Gastroesophageal sphincter (tissue), 4 donors: ENCODE results near the gene ERBB2. TPM values are rescaled to one million over a fixed set of nuclear protein-coding genes. Genes with fewer than 3 reads are reported as not detected.

ENCODE experiments used
- ATAC-seq: fragments of 150-250 bp; one replicate; pipeline ENCODE4 v1.9.1; 2016; ENCODE audit warnings: mild to moderate bottlenecking, moderate library complexity
- H3K27ac ChIP-seq, 4 donors: fragments of 200-600 bp; sonication (generic) in 3 of 4; 1 replicate in 3 of 4; 2 replicates in 1 of 4; pipeline ENCODE4 v1.5.1; 2016 to 2019
- H3K27me3 ChIP-seq: fragments of 200-600 bp; sonication (generic); one replicate; pipeline ENCODE4 v1.5.1; 2019
- H3K36me3 ChIP-seq, 2 donors: fragments of 200-600 bp; sonication (generic); one replicate each; pipeline ENCODE4 v1.5.1; 2019; ENCODE audit warnings: control low read depth in 1 of 2
- H3K4me1 ChIP-seq, 3 donors: fragments of 200-600 bp; sonication (generic); 1 replicate in 2 of 3; 2 replicates in 1 of 3; pipeline ENCODE4 v1.5.1; 2016 to 2019; ENCODE audit warnings: control low read depth in 2 of 3
- H3K4me3 ChIP-seq, 2 donors: fragments of 200-600 bp; sonication (generic); one replicate each; pipeline ENCODE4 v1.5.1; 2019; ENCODE audit warnings: mild to moderate bottlenecking in 1 of 2, moderate library complexity in 1 of 2
- H3K9me3 ChIP-seq, 3 donors: fragments of 200-600 bp; sonication (generic); one replicate each; pipeline ENCODE4 v1.5.1; 2017 to 2019; ENCODE audit warnings: control low read depth in 2 of 3
- CTCF ChIP-seq, 4 experiments: fragments of 200-600 bp in 2 of 4; fragments of 450-650 bp in 2 of 4; sonication (generic) in 1 of 4; IDR thresholded peaks; one replicate each; pipeline ENCODE4 v1.5.1; 2017 to 2019; ENCODE audit warnings: antibody characterized with exemption in 4 of 4, mild to moderate bottlenecking in 2 of 4, moderate library complexity in 2 of 4
- EP300 ChIP-seq: sonication (generic); formaldehyde crosslinking; IDR thresholded peaks from one replicate; pipeline ENCODE4 v1.6.1; 2017; ENCODE audit warnings: antibody characterized with exemption, mild to moderate bottlenecking
- POLR2A ChIP-seq, 2 donors: fragments of 450-650 bp; IDR thresholded peaks; one replicate each; pipeline ENCODE4 v1.6.1; 2017; ENCODE audit warnings: antibody characterized with exemption in 2 of 2, mild to moderate bottlenecking in 2 of 2, moderate library complexity in 1 of 2
- POLR2AphosphoS5 ChIP-seq: sonication (generic); formaldehyde crosslinking; IDR thresholded peaks from one replicate; pipeline ENCODE4 v1.6.1; 2017; ENCODE audit warnings: antibody characterized with exemption
- WGBS, 2 donors: methylation state at CpG; one replicate each; pipeline ENCODE4 v1.1.5; 2018; ENCODE audit warnings: low coverage in 1 of 2; 5-methylcytosine and 5-hydroxymethylcytosine counted together
- total RNA-seq, 4 donors: library from RNA; depleted of rRNA; stranded (reverse); fragments of >200 nt; gene quantifications; one replicate each; pipeline ENCODE4 v1.1.0, GENCODE V29; 2016

The ERBB2 gene
- total RNA-seq, 4 donors from 2014 or later: 43.3 to 60.8 (median 48.2) TPM

GRCh38 chr17:39772987-39773934 lies 73.4 kb downstream of the ERBB2 start:
- Histone ChIP-seq H3K27me3 (peaks cover 35% of the 10 kb centered on the region), H3K27ac (no peak overlapping the region), H3K36me3 (no peaks in the 10 kb centered on the region), H3K4me3 (no peak overlapping the region), H3K9me3 (no peaks in the 10 kb centered on the region), H3K4me1 (no peaks in the 10 kb centered on the region)
- no peak for TF ChIP-seq POLR2AphosphoS5
- TF ChIP-seq CTCF (IDR thresholded peaks at IDR 0.05): no peak
- TF ChIP-seq POLR2A (IDR thresholded peaks at IDR 0.05): no peak
- no peak for TF ChIP-seq EP300
- 71 to 77% methylated on average over 3 to 5 of the region's 7 CpGs for WGBS, 2 donors
- ATAC-seq: no peak

- H3K4me1 ChIP-seq: no peaks in the 10 kb centered on the region
- no peak overlapping the region for H3K4me3 ChIP-seq
- H3K36me3 ChIP-seq: no peaks in the 10 kb centered on the region
- no peak for ATAC-seq
- no peak overlapping the region for H3K27ac ChIP-seq
- 46 to 61% methylated on average over 2 to 4 of the region's 4 CpGs for WGBS, 2 donors
- TF ChIP-seq EP300 (no peak), CTCF (IDR thresholded peaks at IDR 0.05) (no peak), POLR2A (IDR thresholded peaks at IDR 0.05) (no peak), POLR2AphosphoS5 (no peak)
- no peaks in the 10 kb centered on the region for H3K9me3 ChIP-seq
- peaks cover 42% of the 10 kb centered on the region for H3K27me3 ChIP-seq
Measured at GRCh38 chr17:39774047-39774446, 74.2 kb downstream of the ERBB2 start.

GRCh38 chr17:39775031-39775430 lies 75.2 kb downstream of the ERBB2 start:
- ATAC-seq: no peak
- Histone ChIP-seq H3K27me3 (peaks cover 52% of the 10 kb centered on the region), H3K36me3 (no peaks in the 10 kb centered on the region), H3K27ac (no peak overlapping the region), H3K4me1 (no peaks in the 10 kb centered on the region), H3K9me3 (no peaks in the 10 kb centered on the region), H3K4me3 (no peak overlapping the region)
- TF ChIP-seq POLR2AphosphoS5 (no peak), CTCF (IDR thresholded peaks at IDR 0.05) (no peak), EP300 (no peak), POLR2A (IDR thresholded peaks at IDR 0.05) (no peak)
- WGBS, 2 donors: 40 to 64% methylated on average over 1 to 2 of the region's 2 CpGs

- no peaks in the 10 kb centered on the region for H3K9me3 ChIP-seq
- no peaks in the 10 kb centered on the region for H3K36me3 ChIP-seq
- TF ChIP-seq POLR2AphosphoS5: no peak
- TF ChIP-seq CTCF (IDR thresholded peaks at IDR 0.05): no peak
- no peak for TF ChIP-seq POLR2A (IDR thresholded peaks at IDR 0.05)
- no peak for TF ChIP-seq EP300
- no peak overlapping the region for H3K4me3 ChIP-seq
- H3K27ac ChIP-seq: no peak overlapping the region
- no peaks in the 10 kb centered on the region for H3K4me1 ChIP-seq
- peaks cover 61% of the 10 kb centered on the region for H3K27me3 ChIP-seq
- no peak for ATAC-seq
Measured at GRCh38 chr17:39776252-39776651, 76.4 kb downstream of the ERBB2 start.
